GM23248 (cell line): ENCODE measurements around the gene NSG2.

ENCODE experiments used
- EZH2 ChIP-seq: fragments of 200-600 bp; sonication (generic); IDR thresholded peaks from 2 replicates; pipeline ENCODE4 v1.6.1; 2018; ENCODE audit warnings: antibody characterized with exemption, mild to moderate bottlenecking; ENCODE audit not compliant: insufficient read depth, poor library complexity, severe bottlenecking
- EZH2phosphoT487 ChIP-seq: fragments of 200-600 bp; sonication (generic); IDR thresholded peaks from 2 replicates; pipeline ENCODE4 v1.6.1; 2018; ENCODE audit warnings: antibody characterized with exemption, moderate library complexity, mild to moderate bottlenecking, low read depth; ENCODE audit not compliant: insufficient read depth

DNA sequence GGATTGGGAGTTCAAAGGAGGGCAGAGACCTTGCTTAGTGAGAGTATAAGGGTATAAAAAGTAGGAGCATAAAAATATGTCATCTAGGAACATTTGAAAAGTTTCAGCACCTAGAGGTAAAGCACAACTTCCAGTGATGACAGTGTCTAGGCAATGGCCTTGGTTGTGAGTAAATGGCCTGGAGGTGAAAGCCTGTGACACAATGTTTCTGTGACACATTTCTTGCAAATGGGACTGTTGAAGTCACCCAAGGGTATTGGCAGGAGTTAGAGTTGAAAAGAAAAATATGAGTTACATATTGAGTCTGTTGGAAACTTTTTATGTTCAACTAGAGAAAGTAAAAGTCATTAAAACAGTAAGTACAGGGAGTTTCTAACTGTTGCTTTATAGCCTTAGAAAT lies 41.7 kb upstream of the NSG2 start:
- TF ChIP-seq EZH2 (no peak), EZH2phosphoT487 (no peak)
